SU-DHL-6 (cell line): ENCODE measurements around the gene RAG1.

Source experiments
- CTCF ChIP-seq: fragments of 200-600 bp; sonication (generic); IDR thresholded peaks from one replicate; pipeline ENCODE4 v1.5.1; 2017; ENCODE audit warnings: antibody characterized with exemption, mild to moderate bottlenecking, low read length, moderate library complexity; ENCODE audit not compliant: insufficient read depth, poor library complexity, severe bottlenecking
- EZH2phosphoT487 ChIP-seq: fragments of 200-600 bp; sonication (generic), shearing (Covaris generic); conservative IDR thresholded peaks from 2 replicates; pipeline ENCODE4 v1.6.1; 2018; ENCODE audit warnings: mild to moderate bottlenecking, antibody characterized with exemption, low read length, moderate library complexity, mixed read lengths

- TF ChIP-seq CTCF, result no peak
- TF ChIP-seq EZH2phosphoT487, result no peak
Observed at GRCh38 chr11:36623494-36623893, 55.7 kb downstream of the RAG1 start.
